HG03103 (cell line): Measurements from ENCODE around the gene FAM114A2.
"Not testable (repeated sequence)": the region's sequence is repeated elsewhere in the genome, so short reads cannot be mapped to it uniquely, and the experiment has no call there.

Experiments used
- ATAC-seq: cut with Tn5 transposase; IDR thresholded peaks from one replicate; pipeline ENCODE4 v1.9.1; 2021; ENCODE audit warnings: low read depth; ENCODE audit not compliant: unreplicated experiment

FAM114A2 gene

DNA sequence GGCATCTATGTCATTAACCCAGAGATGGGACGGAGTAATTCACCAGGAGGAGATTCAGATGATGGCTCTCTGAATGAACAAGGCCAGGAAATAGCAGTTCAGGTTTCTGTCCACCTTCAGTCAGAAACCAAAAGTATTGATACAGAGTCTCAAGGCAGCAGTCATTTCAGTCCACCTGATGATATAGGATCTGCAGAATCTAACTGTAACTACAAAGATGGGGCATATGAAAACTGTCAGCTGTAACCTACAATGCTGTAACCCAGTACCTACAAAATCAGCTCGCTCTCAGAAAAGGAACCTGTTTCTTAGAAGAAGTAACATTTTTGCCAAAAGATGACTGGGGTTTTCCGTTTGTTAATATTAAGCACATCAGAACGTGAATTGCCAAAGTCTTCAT lies 14.8 kb upstream of the FAM114A2 start:
- no peak for ATAC-seq

- no peak for ATAC-seq
Observed at GRCh38 chr5:154049636-154050035, 10.9 kb upstream of the FAM114A2 start.

- ATAC-seq, result no peak
Observed at GRCh38 chr5:154047324-154047723, 8.6 kb upstream of the FAM114A2 start.

GRCh38 chr5:154046486-154046885 lies 7.8 kb upstream of the FAM114A2 start:
- ATAC-seq, result no peak

DNA sequence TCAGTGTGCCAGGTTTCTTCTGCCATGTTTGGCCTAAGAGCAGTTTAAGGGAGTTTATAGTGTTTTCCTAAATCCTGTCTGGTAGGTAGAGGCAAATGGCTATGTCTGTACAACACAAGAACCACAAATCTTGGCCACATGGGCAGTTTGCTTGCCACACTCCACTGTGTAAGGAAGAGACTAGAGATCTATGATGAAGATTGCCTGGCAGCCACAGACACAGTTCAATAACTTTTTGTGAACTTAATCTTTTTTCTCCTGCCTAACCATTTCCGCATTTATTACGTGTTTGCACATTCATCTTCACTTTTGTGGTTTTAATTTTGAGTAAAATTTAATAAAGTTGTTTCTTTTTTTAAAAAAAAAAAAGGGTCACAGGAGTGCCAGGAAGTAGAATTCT lies 5.9 kb upstream of the FAM114A2 start:
- no peak for ATAC-seq

DNA sequence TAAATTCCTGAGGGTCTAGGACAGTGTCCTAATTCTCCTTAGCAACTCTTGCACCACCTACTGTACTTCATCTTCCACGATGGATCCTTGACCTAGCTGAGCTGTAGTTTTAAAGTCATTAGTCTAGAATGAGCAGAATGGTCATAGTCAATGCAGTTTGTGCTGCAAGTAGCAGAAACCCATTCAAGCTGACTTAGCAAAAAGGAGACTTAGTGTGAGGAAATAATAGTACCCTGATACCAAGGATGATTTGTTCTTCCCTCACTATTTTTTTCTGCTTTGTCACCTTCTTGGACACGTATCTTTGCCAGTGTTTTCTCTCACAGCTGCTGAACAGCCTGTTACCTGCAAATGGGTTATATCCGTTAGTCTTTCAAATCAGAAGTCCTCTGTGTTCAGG lies 5.4 kb upstream of the FAM114A2 start:
- ATAC-seq, result no peak

DNA sequence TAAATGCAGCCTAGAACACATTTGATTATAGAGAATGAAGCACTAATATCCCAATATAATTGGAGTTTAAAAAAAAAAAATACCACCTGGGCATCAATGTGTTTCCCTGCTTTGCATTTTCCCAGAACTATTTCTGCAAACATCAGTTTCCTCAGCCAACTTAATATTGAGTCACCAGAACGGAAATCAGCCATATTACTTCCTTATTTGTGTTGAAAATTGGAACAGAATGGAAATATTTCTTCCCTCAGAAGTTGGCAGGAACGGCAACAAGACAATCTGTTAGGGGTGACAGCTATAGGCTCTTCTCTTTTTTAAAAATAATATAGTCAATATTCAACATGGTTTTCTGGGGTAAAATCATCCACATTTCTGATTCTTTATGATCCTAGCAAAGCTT lies 4.1 kb upstream of the FAM114A2 start:
- no peak for ATAC-seq

DNA sequence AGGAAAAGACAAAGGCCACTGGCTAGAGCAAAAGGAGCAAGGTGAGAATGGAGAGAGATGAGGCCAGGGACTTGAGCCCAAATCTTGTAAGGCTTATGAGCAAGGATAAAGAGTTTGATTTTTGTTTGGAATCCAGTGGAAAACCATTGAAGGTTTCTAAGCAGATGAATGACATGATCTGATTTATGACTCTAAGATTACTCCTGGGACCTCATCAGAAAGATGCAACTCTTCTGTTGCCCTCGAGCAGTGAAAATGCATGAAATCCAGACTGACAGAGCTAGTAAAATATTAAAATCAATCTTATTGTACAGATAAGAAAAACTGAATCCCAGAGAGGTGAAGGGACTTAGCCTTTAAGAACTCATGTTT lies 734 bp upstream of the FAM114A2 start:
- ATAC-seq, result no peak

DNA sequence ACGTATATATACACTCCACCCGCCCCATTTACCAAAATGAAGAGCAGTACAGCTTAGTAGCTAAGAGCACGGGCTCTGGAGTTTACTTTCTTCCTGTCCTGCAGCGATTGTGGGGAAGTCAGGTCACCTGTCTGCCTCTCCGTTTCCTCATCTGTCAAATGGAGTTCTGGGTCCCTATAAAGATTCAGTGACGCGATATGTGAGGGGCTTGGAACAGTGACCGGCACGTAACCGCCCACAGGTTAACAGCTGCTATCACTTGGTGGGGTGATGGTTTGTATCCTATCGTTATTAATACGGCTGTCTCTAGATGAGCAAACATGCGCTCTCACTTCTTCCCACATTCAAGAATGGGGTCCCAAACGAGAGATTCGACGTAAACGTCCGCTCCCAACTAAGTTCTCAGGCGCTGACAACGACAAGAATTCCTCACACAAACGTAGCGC lies 426 bp downstream of the FAM114A2 start:
- ATAC-seq, result peak; percentile 42

DNA sequence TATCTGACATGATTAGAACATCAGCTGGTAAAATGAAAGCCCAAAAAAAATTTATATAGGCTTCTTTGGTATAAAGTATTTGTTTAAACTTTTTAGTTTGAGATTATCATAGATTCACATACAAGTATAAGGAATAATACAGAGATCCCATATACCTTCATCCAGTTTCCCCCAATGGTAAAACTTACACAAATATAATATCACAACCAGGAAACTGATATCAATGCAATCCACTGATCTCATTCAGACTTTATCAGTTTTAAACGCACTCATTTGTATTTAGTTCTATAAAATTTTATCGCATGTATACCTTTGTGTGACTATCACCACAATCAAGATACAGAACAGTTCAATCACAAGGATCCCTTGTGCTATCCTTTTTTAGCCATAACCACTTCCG lies 3.8 kb downstream of the FAM114A2 start:
- ATAC-seq, result no peak

DNA sequence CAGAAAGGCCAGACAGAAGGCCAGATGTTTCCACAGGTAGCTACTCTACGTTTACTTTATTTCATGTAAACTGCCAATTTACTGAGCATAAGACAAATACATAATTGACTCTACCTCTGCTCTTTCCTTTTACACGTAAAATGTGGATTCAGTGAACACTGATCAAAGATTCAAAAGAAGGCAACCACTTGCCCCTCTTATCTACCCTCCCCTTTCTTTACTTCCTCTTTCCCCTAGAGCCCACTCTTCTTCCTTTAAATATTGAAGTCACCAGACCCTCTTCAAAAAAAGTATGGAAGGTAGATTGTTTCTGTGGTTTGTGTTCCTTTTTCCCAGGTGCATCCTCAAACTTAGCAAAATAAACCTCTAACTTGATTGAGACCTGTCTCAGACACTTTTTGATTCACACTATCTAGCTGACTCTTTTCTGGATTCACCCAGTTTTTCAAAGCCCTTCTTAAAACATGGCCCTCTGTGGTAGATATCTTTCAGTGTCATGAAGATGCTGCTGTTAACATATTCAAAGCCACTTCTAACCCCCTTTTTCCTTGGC lies 6.7 kb downstream of the FAM114A2 start:
- ATAC-seq, result no peak

DNA sequence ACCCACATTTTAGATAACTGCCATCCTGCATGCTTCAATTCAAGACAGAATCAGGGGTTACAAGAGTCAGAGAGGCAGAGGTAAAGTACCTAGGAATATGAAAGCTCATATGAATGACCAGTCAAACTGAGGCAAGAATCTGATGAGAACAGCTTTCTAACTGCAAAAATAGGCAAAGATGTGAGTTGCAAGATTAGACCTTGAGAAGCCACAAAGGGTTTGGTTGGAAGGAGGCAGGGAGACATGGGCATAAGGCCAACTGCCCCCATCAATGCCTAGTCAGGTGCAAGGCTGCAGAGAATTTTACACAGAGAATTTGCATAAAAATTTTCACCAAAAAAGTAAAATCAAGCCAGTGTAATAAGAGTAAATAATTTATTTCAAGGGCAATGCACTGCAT lies 12.8 kb downstream of the FAM114A2 start:
- ATAC-seq, result no peak

GRCh38 chr5:154018919-154019318 lies 19.8 kb downstream of the FAM114A2 start:
- not testable (repeated sequence) for ATAC-seq

DNA sequence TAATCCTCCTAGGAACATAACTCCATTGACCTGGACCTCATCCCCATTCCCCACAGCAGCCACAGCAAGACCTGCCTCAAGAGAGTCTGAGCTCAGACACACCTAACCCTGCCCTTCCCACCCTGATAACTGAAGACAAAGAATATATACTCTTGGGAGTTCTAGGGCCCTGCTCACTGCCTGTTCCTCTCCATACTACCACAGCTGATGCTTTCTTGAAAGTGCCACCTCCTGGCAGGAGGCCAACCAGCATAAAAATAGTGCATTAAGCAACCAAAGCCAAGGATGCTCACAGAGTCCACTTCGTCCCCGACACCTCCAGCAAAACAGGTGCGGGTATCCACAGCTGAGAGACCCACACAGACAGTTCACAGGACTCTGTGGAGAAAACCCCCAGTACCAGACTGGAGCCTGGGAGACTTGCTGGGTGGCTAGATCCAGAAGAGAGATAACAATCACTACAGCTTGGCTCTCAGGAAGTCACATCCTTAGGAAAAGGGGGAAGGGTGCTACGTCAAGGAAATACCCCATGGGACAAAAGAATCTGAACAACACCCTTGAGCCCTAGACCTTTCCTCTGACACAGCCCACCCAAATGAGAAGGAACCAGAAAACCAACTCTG lies 23.5 kb downstream of the FAM114A2 start:
- no peak for ATAC-seq

GRCh38 chr5:154010660-154011059 lies 28.1 kb downstream of the FAM114A2 start:
- ATAC-seq, result no peak

DNA sequence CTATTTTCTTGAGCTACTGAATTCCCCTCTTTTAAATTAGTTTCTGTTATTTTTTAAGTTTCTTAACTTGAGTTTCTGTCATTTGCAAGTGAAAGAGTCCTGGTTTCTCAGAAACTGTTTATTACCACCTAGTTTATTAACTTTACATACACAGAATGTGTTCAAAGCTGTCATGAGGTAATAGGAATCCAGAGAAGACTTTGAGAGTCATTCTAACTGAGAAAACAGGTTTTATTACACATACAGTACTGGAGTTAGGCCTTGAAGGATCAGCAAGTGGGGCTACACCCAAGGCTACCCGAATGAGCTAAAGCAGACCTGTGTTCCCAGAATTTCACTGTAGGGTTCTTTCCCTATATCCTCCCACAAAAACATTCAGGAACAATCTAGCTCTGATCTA lies 33.1 kb downstream of the FAM114A2 start:
- ATAC-seq, result no peak

DNA sequence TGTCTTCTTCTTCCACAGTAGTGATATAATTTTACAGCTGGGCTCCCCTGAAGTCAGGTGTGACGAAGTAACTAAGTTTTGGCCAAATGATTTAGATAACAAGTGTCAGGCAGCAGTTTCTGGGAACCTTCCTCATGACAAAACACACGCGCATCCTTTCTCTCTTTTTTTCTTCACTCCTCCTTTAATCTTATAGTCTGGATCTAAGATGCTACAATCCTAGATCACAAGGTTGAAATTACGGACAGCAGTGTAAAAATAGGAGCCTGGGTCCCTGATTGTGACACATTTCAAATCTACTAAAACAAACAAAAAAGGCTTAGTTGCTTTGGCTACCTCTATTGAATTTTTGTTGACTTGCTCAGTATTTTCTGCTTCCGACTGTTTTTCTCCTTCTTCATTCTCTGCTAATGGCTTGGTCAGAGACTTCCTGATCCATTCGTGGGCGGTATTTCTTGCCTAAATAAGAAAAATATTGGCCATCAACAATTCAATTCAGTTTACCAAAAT lies 36.1 kb downstream of the FAM114A2 start:
- no peak for ATAC-seq

GRCh38 chr5:154002093-154002492 lies 36.6 kb downstream of the FAM114A2 start:
- ATAC-seq, result no peak

GRCh38 chr5:154000703-154001102 lies 38.0 kb downstream of the FAM114A2 start:
- no peak for ATAC-seq

DNA sequence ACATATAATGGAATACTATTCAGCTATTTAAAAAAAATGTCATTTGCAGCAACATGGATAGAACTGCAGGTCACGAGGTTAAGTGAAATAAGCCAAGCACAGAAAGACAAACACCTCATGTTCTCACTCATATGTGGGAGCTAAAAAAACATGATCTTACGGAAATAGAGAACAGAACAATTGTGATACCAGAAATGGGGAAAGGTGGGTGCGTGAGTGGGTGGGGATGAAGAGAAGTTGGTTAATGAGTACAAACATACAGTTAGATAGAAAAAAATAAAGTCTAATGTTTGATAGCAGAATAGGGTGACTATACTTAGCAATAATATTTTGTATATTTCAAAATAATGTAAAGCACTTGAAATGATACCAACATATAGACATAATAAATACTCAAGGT lies 38.7 kb downstream of the FAM114A2 start:
- no peak for ATAC-seq

GRCh38 chr5:153998768-153999167 lies 39.9 kb downstream of the FAM114A2 start:
- ATAC-seq, result no peak

- no peak for ATAC-seq
Observed at GRCh38 chr5:153998010-153998409, 40.7 kb downstream of the FAM114A2 start.

- ATAC-seq, result no peak
Observed at GRCh38 chr5:153991168-153991567, 47.5 kb downstream of the FAM114A2 start.
